ENCODE data around the gene HSPA1L.

The HSPA1L gene

GRCh38 chr6:31782126-31782855 lies 32.8 kb downstream of the HSPA1L start:
- H3K27ac Mint-ChIP-seq: peak overlapping the region in 1 of 2 donors; percentile 48
- H3K9me3 Mint-ChIP-seq: no peaks in the 10 kb centered on the region
- no peaks in the 10 kb centered on the region for H3K27me3 Mint-ChIP-seq
- peaks cover 8% of the 10 kb centered on the region for H3K4me1 Mint-ChIP-seq
- no peak for DNase-seq
- no peak overlapping the region for H3K4me3 Mint-ChIP-seq
- no peak for ATAC-seq

GRCh38 chr6:31781244-31782125 lies 33.6 kb downstream of the HSPA1L start:
- no peak for ATAC-seq
- Mint-ChIP-seq H3K9me3 (no peaks in the 10 kb centered on the region), H3K4me1 (peaks cover 16% of the 10 kb centered on the region), H3K4me3 (no peak overlapping the region), H3K27ac (no peak overlapping the region), H3K27me3 (no peaks in the 10 kb centered on the region)
- no peak for DNase-seq

- Mint-ChIP-seq H3K4me1 (peaks cover 24% of the 10 kb centered on the region), H3K4me3 (no peak overlapping the region), H3K9me3 (no peaks in the 10 kb centered on the region), H3K27me3 (peaks cover 2% of the 10 kb centered on the region), H3K27ac (no peak overlapping the region)
- ATAC-seq: no peak
- DNase-seq: no peak
Measured at GRCh38 chr6:31780507-31781243, 34.4 kb downstream of the HSPA1L start.

DNA sequence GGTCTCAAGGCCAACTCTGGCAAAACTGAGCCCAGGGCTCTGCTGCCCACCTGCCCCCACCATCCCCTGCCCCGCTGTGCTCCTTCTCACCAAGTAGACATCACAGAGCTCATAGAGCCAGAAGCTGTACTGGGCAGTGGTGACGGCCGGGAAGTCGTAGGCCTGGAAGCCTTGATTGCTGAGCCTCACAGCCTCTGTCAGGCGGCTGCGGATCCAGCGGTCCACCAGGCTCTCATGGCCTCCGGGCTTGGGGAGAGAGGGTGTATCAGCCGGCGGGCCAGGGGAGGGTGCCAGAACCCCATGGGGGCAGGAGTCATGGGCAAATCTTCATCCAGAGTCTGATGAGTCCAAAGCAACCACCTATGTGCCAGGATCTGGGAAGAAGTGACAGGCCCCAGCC lies 35.2 kb downstream of the HSPA1L start:
- Mint-ChIP-seq H3K27me3 (peaks cover 8% of the 10 kb centered on the region), H3K4me1 (peaks cover 31% of the 10 kb centered on the region), H3K27ac (peak overlapping the region in 1 of 2 donors; percentile 34), H3K4me3 (no peak overlapping the region), H3K9me3 (no peaks in the 10 kb centered on the region)
- ATAC-seq (no peak), DNase-seq (no peak)

GRCh38 chr6:31778999-31779885 lies 35.8 kb downstream of the HSPA1L start:
- Mint-ChIP-seq H3K27me3 (peaks cover 8% of the 10 kb centered on the region), H3K4me1 (peaks cover 35% of the 10 kb centered on the region), H3K4me3 (no peak overlapping the region), H3K9me3 (no peaks in the 10 kb centered on the region), H3K27ac (peak overlapping the region in 1 of 2 donors; percentile 34)
- no peak for ATAC-seq
- no peak for DNase-seq

- Mint-ChIP-seq H3K4me3 (no peak overlapping the region), H3K27ac (peak overlapping the region in 1 of 2 donors; percentile 34)
Measured at GRCh38 chr6:31778193-31778592, 36.9 kb downstream of the HSPA1L start.

DNA sequence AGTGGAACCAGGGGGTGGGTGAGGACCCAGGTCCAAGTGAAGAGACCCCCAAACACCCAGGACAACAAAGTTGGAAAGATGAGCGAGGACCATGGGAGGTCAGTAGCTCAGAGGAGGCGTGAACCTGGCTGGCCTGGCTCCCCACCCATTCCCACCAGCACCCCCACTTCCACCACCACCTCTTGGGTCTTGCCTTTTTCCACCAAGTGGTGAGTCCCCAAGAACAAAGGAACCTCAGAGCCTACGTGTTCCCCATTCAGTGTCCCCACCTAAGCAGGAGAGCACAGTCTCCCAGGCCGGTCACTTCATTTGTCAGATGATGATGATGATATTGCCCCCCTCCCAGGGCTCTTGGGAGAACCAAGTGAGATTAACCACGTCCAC lies 37.4 kb downstream of the HSPA1L start:
- peak overlapping the region in 1 of 2 donors; percentile 38 for H3K27ac Mint-ChIP-seq
- no peak for ATAC-seq
- H3K9me3 Mint-ChIP-seq: no peaks in the 10 kb centered on the region
- H3K27me3 Mint-ChIP-seq: peaks cover 8% of the 10 kb centered on the region
- H3K4me1 Mint-ChIP-seq: peaks cover 51% of the 10 kb centered on the region
- no peak for DNase-seq
- H3K4me3 Mint-ChIP-seq: peak overlapping the region in 1 of 2 donors; percentile 13

More at GRCh38 chr6:31778193-31778592, 36.9 kb downstream of the HSPA1L start:
- Mint-ChIP-seq H3K27me3 (peaks cover 8% of the 10 kb centered on the region), H3K9me3 (no peaks in the 10 kb centered on the region), H3K4me1 (peaks cover 46% of the 10 kb centered on the region)
- DNase-seq: no peak
- ATAC-seq: no peak

GRCh38 chr6:31776989-31777666 lies 38.0 kb downstream of the HSPA1L start, which contains the start of gene VWA7:
Gene VWA7, minus strand, starts transcription at chr6:31777328. Its CDS starts 549 bp downstream, at chr6:31776779.
- Mint-ChIP-seq H3K27ac (peak within 1 kb of the TSS; percentile 49 to 95), H3K9me3 (no peaks in the 10 kb centered on the region), H3K4me3 (peak within 1 kb of the TSS; percentile 71 to 84), H3K4me1 (peaks cover 54% of the 10 kb centered on the region), H3K27me3 (peaks cover 8% of the 10 kb centered on the region)
- DNase-seq (peak; percentile 78 to 91), ATAC-seq (peak; percentile 96)

DNA sequence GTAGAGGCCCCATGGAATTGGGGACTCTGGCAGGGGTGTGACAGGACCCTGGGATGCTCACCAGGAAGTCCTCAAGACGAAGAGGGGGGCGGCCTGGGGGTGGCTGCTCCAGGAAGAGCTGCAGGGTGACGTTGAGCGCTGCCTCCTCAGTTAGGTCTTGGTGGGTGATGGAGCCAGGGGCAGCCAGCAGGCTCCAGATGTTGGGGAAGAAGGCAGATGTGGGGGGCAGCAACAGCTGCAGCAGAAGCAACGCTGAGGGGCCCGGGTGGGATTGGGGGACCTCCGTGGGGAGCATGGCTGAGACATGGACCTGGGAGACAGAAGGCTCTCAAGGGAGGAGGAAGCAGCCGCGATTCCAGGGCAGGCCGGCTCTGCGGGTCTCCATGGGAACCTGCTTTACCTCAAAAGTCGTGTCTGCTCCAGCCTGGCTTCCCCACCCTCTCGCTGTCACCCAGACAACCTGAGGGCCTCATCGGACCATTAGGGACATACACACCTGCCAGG lies 38.5 kb downstream of the HSPA1L start:
- DNase-seq (no peak), ATAC-seq (peak; percentile 24)
- H3K27ac Mint-ChIP-seq: peak overlapping the region; percentile 49 to 91
- H3K4me1 Mint-ChIP-seq: peaks cover 56% of the 10 kb centered on the region
- no peaks in the 10 kb centered on the region for H3K9me3 Mint-ChIP-seq
- H3K27me3 Mint-ChIP-seq: peaks cover 8% of the 10 kb centered on the region
- peak overlapping the region; percentile 71 to 84 for H3K4me3 Mint-ChIP-seq

DNA sequence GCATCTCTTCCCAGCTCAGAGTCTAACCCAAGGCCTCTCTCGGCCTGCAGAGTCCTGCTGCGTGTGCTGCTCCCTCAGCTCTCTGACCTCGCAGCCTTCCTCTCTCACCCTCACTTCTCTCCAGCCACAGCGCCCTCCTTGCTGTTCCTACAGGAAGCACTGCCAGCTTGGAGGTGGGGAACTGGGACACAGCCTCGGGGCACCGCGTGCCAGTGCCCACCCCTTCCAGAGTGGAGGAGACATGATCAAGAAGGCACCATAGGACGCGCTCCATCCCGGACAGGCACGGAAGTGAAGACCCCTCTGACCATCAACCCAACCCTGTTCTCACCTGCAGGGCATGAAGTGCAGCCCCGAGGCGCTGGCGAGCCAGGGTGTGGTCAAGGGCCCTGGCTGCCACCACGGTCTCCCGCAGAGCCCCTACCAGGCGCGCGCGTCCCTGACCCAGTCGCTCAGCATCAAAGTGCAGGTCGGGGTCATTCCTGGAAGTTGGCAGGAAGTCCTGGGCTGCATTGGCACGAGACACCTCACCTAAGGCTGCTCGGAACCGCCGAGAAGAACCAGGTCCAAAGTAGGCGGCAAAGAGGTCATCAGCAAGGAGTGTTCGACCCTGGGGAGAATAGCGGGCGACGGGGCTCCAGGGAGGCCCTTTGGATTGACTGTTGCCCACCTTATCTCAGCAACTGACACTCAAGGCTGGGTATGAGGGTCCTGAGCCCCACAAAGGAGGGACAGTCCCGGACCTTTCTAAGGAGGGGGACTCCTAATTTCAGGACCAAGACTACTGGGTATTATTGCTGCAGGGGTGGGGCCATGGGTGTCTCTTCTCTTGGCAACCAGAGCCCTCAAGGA lies 39.2 kb downstream of the HSPA1L start:
- H3K4me3 Mint-ChIP-seq: peak overlapping the region; percentile 71 to 84
- H3K9me3 Mint-ChIP-seq: no peaks in the 10 kb centered on the region
- H3K27ac Mint-ChIP-seq: peak overlapping the region; percentile 49 to 91
- DNase-seq: no peak
- H3K4me1 Mint-ChIP-seq: peaks cover 61% of the 10 kb centered on the region
- peaks cover 8% of the 10 kb centered on the region for H3K27me3 Mint-ChIP-seq
- ATAC-seq: no peak

- Mint-ChIP-seq H3K4me3 (no peak overlapping the region), H3K9me3 (no peaks in the 10 kb centered on the region), H3K27me3 (peaks cover 8% of the 10 kb centered on the region), H3K27ac (no peak overlapping the region), H3K4me1 (peaks cover 61% of the 10 kb centered on the region)
- DNase-seq (no peak), ATAC-seq (no peak)
Measured at GRCh38 chr6:31775184-31775583, 39.9 kb downstream of the HSPA1L start.

DNA sequence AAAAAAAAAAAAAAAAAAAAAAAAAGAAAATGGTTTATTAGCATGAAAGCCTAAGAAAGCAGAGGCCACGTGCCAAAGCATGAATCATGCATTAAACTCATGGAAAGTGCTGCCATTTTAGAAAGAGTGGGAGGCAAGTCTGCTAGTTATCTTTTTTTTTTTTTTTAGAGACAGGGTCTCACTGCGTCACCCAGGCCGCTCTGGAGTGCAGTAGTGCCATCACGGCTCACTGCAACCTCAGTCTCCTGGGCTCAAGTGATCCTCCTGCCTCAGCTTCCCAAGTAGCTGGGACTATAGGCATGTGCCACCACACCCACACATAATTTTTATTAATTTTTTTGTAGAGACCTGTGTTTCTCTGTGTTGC lies 43.1 kb downstream of the HSPA1L start:
- DNase-seq: no peak
- peak overlapping the region in 1 of 2 donors; percentile 76 for H3K27ac Mint-ChIP-seq
- peak overlapping the region in 1 of 2 donors; percentile 70 for H3K4me3 Mint-ChIP-seq
- no peak for ATAC-seq
- no peaks in the 10 kb centered on the region for H3K9me3 Mint-ChIP-seq
- peaks cover 8% of the 10 kb centered on the region for H3K27me3 Mint-ChIP-seq
- peaks cover 60% of the 10 kb centered on the region for H3K4me1 Mint-ChIP-seq

GRCh38 chr6:31770860-31771259 lies 44.2 kb downstream of the HSPA1L start:
- H3K27ac Mint-ChIP-seq: no peak overlapping the region

More at GRCh38 chr6:31770860-31771259, 44.2 kb downstream of the HSPA1L start:
- DNase-seq: no peak
- H3K4me3 Mint-ChIP-seq: no peak overlapping the region
- peaks cover 8% of the 10 kb centered on the region for H3K27me3 Mint-ChIP-seq
- H3K9me3 Mint-ChIP-seq: no peaks in the 10 kb centered on the region
- peaks cover 49% of the 10 kb centered on the region for H3K4me1 Mint-ChIP-seq
- no peak for ATAC-seq

Data from stimulated activated naive CD8-positive, alpha-beta T cell treated with anti-CD3 and anti-CD28 coated beads, Interleukin-15, amount 100 ng/mL, for 72 hours (primary cell).